Prostate gland (tissue), 2 donors: ENCODE results near the gene WDFY2.

Source experiments
- CTCF ChIP-seq, 4 experiments: fragments of 200-600 bp in 2 of 4; fragments of 450-650 bp in 2 of 4; sonication (generic) in 2 of 4; IDR thresholded peaks; 1 replicate in 3 of 4; 2 replicates in 1 of 4; pipeline ENCODE4 v1.5.1; 2016 to 2019; ENCODE audit warnings: antibody characterized with exemption in 4 of 4, mild to moderate bottlenecking in 2 of 4, moderate library complexity in 2 of 4
- POLR2A ChIP-seq: fragments of 450-650 bp; IDR thresholded peaks from one replicate; pipeline ENCODE4 v1.6.1; 2016; ENCODE audit warnings: antibody characterized with exemption, mild to moderate bottlenecking
- POLR2AphosphoS5 ChIP-seq: sonication (generic); formaldehyde crosslinking; IDR thresholded peaks from one replicate; pipeline ENCODE4 v1.6.1; 2017; ENCODE audit warnings: antibody characterized with exemption

- TF ChIP-seq CTCF (IDR thresholded peaks at IDR 0.05) (no peak), POLR2A (no peak), POLR2AphosphoS5 (no peak)
Observed at GRCh38 chr13:51684076-51684475, 99.8 kb downstream of the WDFY2 start.
